HG03045 (cell line): ENCODE measurements around the gene SLC25A36.

Source experiments
- ATAC-seq: cut with Tn5 transposase; IDR thresholded peaks from one replicate; pipeline ENCODE4 v1.9.1; 2021; ENCODE audit warnings: mild to moderate bottlenecking, moderate library complexity; ENCODE audit not compliant: unreplicated experiment

Gene SLC25A36, protein sequence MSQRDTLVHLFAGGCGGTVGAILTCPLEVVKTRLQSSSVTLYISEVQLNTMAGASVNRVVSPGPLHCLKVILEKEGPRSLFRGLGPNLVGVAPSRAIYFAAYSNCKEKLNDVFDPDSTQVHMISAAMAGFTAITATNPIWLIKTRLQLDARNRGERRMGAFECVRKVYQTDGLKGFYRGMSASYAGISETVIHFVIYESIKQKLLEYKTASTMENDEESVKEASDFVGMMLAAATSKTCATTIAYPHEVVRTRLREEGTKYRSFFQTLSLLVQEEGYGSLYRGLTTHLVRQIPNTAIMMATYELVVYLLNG

GRCh38 chr3:140941434-140942220 lies at the start of gene SLC25A36:
Gene SLC25A36 (plus strand): TSS chr3:140941836. CDS start chr3:140942055, 219 bp downstream.
- ATAC-seq, result peak; percentile 96

- no peak for ATAC-seq
Measured at GRCh38 chr3:140896997-140897396, 44.6 kb upstream of the SLC25A36 start.

- no peak for ATAC-seq
Measured at GRCh38 chr3:140898340-140899180, 43.1 kb upstream of the SLC25A36 start.

DNA sequence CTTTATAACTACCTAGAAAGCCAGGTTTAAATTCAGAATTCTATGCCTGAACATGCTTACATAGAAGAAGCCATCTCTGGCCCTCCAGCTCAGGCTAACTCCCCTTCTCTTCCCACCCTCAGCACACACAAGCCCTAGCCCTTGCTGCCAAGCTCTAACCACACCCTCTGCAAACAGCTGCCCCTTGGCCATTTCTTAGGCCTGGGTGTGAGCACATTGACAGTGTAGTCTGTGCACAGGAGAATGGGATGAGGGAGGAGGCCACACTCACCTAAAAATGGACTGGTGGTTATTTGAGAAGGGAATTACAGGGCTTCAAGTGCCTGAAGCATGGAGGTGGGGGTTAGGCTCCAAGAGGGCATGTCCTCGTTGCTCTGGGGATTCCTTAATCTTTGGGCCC lies 42.3 kb upstream of the SLC25A36 start:
- ATAC-seq, result no peak

DNA sequence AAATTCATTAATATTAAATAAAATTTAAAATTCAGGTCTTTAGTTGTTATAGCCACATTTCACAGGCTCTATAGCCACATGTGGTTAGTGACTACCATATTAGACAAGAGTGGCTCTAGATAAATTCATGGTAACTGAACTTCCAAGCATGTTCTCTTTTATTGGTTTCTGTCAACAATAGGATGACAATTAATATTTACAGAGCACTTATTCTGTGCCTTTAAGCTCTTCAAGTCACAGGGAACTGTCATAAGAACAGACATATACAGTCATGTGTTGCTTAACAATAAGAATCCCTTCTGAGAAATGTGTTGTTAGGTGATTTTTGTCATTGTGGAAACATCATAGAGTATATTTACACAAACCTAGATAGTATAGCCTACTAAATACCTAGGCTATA lies 38.8 kb upstream of the SLC25A36 start:
- no peak for ATAC-seq

GRCh38 chr3:140903196-140903595 lies 38.4 kb upstream of the SLC25A36 start:
- ATAC-seq, result no peak

GRCh38 chr3:140904521-140904920 lies 37.1 kb upstream of the SLC25A36 start:
- ATAC-seq, result no peak

- ATAC-seq, result no peak
Measured at GRCh38 chr3:140905559-140905958, 36.1 kb upstream of the SLC25A36 start.

DNA sequence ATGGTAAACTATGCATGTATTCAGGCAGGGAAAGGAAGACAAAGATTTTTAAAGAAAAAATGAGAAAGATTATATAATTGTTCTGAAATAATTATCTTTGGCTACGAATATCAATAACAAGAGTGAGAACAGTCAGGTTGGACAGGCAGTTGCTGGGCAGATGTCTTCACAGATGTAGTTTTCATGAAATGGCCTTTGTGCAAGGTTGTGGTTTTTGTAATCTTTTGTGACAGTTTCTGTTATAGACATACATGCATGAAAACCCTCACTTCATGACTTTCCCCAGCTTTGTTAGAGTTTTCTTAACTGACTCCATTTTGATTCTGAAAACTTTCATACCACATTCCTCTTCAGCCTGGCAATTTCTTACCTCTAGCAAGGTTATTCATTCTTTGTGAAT lies 34.9 kb upstream of the SLC25A36 start:
- no peak for ATAC-seq

DNA sequence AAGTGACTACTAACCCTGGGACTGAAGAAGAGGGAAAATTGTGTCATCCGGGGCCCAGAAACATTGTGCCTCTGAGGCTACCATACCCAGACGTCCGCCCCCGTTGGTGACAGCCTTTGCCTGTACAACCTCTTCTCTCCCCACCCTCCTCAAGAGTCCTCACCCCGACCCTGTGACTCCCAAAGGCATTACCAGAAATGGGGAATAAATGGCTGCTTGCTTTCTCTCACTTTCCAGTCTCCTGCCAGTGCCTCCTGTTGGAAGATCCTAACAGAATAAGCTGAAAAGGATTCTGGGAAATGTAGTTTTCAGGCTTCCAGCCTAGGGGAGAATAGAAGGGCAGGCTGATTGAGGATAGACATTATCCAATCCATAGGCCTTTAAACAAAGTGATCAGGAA lies 30.8 kb upstream of the SLC25A36 start:
- no peak for ATAC-seq

DNA sequence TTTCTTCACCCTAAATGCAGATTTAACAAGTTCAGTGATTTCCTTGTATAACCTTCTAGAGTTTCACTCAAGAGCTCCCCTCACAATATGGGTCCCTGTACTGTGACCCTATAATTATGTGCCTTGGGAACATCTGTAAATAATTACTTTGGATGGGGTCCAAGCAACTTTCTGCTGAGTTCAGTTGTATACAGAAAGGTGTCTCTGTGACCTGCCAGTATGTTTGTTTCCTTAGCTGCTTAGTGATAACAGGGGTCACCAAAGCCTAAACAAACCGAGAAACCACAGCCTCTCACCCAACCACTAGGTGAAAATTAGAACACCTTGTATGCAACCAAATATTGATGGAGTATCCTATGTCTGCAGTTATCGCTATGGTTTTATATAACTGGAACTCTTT lies 29.8 kb upstream of the SLC25A36 start:
- no peak for ATAC-seq

DNA sequence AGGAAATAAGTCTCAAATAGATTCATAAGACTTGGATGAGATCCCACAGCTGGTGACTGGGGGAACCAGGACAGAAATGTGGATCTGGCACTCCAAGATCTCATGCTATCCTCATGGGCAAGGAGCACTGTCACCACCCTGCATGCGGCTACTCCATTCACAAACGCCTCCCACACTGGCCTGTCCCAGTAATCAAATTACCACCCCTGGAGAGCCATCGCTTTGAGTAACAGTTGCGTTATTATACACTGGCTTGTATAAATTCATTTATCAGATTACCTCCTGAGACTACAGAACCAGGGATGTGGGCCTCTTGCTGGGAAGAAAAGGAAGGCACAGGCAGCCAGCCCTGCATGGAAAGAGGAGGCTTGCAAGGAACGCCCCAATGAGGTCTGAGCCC lies 27.9 kb upstream of the SLC25A36 start:
- no peak for ATAC-seq

DNA sequence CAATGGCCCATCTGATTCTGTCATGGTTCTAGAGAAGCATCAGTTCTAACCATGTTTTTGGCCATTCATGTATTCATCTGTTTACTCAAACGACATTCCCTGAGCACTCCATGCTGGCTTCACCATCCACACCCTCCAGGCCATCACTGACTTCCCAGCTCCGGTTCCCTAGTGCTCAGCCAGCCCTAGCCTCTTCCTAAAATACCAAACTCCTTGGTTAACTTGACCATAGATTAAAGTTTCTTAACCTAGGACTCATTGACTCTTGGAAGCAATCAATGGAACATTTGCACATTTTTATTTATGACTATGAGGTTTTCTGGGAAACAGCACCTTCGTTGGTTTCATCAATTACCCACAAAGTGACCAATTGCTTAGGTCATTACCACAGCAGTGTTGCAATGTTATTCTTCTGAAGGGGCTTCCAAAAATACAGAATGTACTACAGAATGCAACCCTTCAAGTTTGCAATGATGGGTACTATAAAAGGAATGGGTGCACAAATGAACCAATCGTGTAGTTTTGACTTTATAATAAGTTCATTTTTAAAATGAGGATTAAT lies 27.2 kb upstream of the SLC25A36 start:
- no peak for ATAC-seq

- no peak for ATAC-seq
Measured at GRCh38 chr3:140916603-140917002, 25.0 kb upstream of the SLC25A36 start.

- ATAC-seq, result no peak
Measured at GRCh38 chr3:140917772-140918171, 23.9 kb upstream of the SLC25A36 start.

DNA sequence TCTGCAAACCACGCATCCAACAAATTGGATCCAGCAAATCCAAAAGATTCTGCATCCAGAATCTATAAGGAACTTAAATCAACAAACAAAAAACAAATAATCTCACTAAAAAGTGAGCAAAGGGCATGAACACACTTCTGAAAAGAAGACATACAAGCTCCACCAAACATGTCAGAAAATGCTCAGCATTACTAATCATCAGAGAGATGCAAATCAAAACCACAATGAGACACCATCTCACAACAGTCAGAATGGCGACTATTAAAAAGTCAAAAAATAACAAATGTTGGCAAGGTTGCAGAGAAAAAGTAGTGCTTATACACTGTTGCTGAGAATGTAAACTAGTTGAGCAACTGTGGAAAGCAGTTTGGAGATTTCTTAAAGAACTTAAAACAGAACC lies 21.6 kb upstream of the SLC25A36 start:
- no peak for ATAC-seq

- no peak for ATAC-seq
Measured at GRCh38 chr3:140922634-140923033, 19.0 kb upstream of the SLC25A36 start.

DNA sequence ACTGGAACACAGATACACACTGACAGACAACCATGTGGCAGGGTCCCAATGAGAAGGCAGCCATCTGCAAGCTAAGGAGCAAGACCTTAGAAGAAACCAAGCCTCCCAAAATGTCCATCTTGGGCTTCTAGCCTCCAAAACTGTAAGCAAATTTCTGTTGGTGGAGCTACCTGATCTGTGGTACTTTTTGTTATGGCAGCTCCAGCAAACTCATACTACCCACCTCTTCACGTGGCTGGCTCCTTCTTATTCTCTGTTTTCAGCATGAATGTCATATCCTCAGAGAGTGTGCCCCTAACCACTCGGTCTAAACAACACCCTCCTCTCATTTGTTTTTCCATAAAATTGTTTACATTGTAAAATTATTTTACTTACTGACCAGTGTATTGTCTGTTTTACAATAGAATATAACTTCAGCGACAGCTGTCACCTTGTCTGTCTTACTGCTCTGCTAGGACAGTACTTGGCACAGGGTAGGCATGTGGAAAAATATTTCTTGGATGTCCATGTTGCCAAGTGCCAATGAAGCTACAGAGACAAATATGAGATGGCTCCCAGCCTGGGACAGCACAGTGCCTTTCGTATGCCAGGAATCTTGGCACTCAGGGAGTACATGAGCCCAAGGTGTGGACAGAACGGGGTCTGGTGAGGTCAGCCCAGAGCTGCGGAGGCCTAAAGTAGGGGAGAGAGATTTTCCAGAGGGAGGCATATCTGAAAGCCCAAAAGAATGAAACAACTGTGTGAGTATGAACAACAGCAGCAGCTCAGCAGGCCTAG lies 17.4 kb upstream of the SLC25A36 start:
- no peak for ATAC-seq

DNA sequence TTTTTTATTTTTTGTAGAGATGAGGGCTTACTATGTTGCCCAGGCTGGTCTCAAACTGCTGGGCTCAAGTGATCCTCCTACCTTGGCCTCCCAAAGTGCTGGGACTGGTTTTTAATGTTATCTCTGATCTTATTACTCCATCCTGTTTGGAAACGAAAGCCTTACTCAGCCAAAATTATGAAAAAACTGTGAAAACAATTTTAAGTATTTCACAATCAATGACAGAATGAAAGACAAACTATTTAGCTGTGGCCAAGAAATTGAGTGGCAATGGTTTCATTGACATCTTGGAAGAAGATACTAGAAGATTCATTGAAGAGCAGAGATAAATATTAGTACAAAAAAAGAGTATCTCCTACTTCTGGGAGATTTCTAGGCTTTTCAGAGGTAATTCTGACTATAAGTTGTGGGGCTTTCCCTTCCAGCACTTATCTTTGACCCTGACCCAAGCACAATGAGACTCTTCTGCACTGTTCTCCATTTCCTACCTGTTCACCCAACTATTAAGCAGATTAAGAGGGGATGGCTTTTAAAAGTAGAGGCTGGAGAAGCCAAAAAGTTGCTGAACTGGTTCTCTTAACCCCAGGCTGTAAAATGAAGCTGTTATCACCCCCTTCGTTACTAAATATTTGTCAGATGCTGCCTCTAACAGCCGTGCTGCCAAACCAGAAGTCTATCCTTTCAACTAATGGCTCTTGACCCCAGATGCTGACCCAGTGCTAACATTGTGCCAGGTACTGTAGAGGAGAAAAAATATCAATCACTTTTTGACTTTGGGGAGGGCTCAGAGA lies 14.2 kb upstream of the SLC25A36 start:
- ATAC-seq, result no peak

DNA sequence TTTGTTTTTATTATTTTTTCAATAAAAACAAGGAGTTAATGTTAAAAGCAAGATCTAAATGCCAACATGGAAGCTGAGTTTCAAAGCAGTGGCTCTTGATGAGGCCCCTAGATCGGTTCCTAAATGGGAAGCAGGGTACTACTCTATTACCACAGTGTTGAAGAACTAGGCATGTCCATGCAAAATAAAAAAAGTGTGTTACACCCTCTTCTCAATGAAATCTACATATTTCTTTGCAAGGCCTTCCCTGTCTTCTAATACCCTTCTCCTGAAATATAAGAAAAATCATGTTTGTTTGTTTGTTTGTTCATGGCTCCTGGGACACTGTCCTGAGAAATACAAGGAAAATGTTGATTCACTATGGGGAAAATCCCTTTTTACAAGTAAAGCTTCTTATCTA lies 12.2 kb upstream of the SLC25A36 start:
- no peak for ATAC-seq
